Endothelial cell of umbilical vein (primary cell): ENCODE measurements around the gene MDFI. TPM values are rescaled to one million over a fixed set of nuclear protein-coding genes. Genes with fewer than 3 reads are reported as not detected.

Experiments
- BruUV-seq: library from RNA; stranded (reverse); fragments of 400-500 nt; replicated peaks from 2 replicates; lab custom pipeline; 2021; lab: Mats Ljungman, UMichigan
- CTCF ChIA-PET: fragments of 300-600, 350-600 bp; sonication (Branson Sonifier 250); formaldehyde crosslinking; loops from one replicate; lab custom pipeline; 2021; ENCODE audit warnings: antibody characterized with exemption, inconsistent platforms; lab: Charles Lee
- POLR2A ChIA-PET: fragments of 300-600, 350-600 bp; sonication (Branson Sonifier 250); formaldehyde crosslinking; loops from one replicate; lab custom pipeline; 2021; ENCODE audit warnings: antibody characterized with exemption, inconsistent platforms; lab: Charles Lee
- DNase-seq: peaks from one replicate; pipeline ENCODE4 v3.0.0-alpha.2; 2011; ENCODE audit warnings: low read depth, low spot score
- FAIRE-seq: peaks from 2 replicates; lab custom pipeline; 2011; peaks lifted over from hg19 to GRCh38; lab: Jason Lieb, UNC
- H2AFZ ChIP-seq: 2 replicates; pipeline ENCODE4 v1.6.0; 2012; ENCODE audit warnings: low read depth, low read length, control low read depth, inconsistent platforms
- H3K27ac ChIP-seq: 2 replicates; pipeline ENCODE4 v1.5.1; 2011; ENCODE audit warnings: low read depth, mild to moderate bottlenecking, control low read depth, low read length, moderate library complexity; ENCODE audit not compliant: insufficient read depth
- H3K27me3 ChIP-seq, 2 experiments: 2 replicates each; pipeline versions ENCODE4 v1.6.0 to v1.6.1; 2011; ENCODE audit warnings: low read length in 2 of 2, mixed read lengths in 1 of 2; ENCODE audit not compliant: control insufficient read depth in 2 of 2, insufficient read depth in 2 of 2
- H3K36me3 ChIP-seq, 2 experiments: 2 replicates in 1 of 2; 3 replicates in 1 of 2; pipeline ENCODE4 v1.5.1; 2011; ENCODE audit warnings: low read length in 2 of 2, mild to moderate bottlenecking in 1 of 2, moderate library complexity in 1 of 2; ENCODE audit not compliant: control insufficient read depth in 2 of 2, insufficient read depth in 2 of 2; ENCODE audit errors: extremely low read depth in 1 of 2
- H3K4me1 ChIP-seq: 3 replicates; pipeline ENCODE4 v1.5.1; 2011; ENCODE audit warnings: mild to moderate bottlenecking, low read length; ENCODE audit not compliant: control insufficient read depth, insufficient read depth; ENCODE audit errors: extremely low read depth
- H3K4me2 ChIP-seq: 2 replicates; pipeline ENCODE4 v1.6.1; 2011; ENCODE audit warnings: low read length, control low read depth, mixed read lengths; ENCODE audit not compliant: insufficient read depth
- H3K4me3 ChIP-seq, 3 experiments: fragments of 200-600 bp in 1 of 3; sonication (generic), shearing (Covaris generic) in 1 of 3; replicated peaks in 1 of 3; 2 replicates each; pipeline ENCODE4 v1.5.1; 2011 to 2016; ENCODE audit warnings: control low read depth in 3 of 3, low read length in 3 of 3, mild to moderate bottlenecking in 2 of 3, inconsistent platforms in 1 of 3, low read depth in 1 of 3, moderate library complexity in 1 of 3; ENCODE audit not compliant: insufficient read depth in 1 of 3
- H3K79me2 ChIP-seq: 2 replicates; pipeline ENCODE4 v1.6.0; 2012; ENCODE audit warnings: low read length, inconsistent platforms; ENCODE audit not compliant: control insufficient read depth, insufficient read depth
- H3K9ac ChIP-seq: replicated peaks from 2 replicates; pipeline ENCODE3; 2011; ENCODE audit warnings: low read length, control low read depth; ENCODE audit not compliant: insufficient read depth; ENCODE audit errors: extremely low read depth
- H3K9me1 ChIP-seq: replicated peaks from 3 replicates; pipeline ENCODE4 v1.6.0; 2011; ENCODE audit warnings: mild to moderate bottlenecking, low read length; ENCODE audit not compliant: control insufficient read depth, insufficient read depth; ENCODE audit errors: extremely low read depth
- H3K9me3 ChIP-seq: replicated peaks from 2 replicates; pipeline ENCODE4 v1.5.1; 2012; ENCODE audit warnings: low read length, inconsistent platforms; ENCODE audit not compliant: control insufficient read depth, insufficient read depth
- H4K20me1 ChIP-seq: replicated peaks from 2 replicates; pipeline ENCODE3; 2011; ENCODE audit warnings: mild to moderate bottlenecking, low read length; ENCODE audit not compliant: control insufficient read depth, insufficient read depth; ENCODE audit errors: extremely low read depth
- CTCF ChIP-seq, 2 donors: IDR thresholded peaks; 1 replicate in 1 of 2; 2 replicates in 1 of 2; pipeline ENCODE4 v1.5.1; 2011; ENCODE audit warnings: low read length in 2 of 2, mild to moderate bottlenecking in 2 of 2, moderate library complexity in 2 of 2, control low read depth in 1 of 2, inconsistent platforms in 1 of 2, low read depth in 1 of 2; ENCODE audit not compliant: insufficient read depth in 1 of 2; ENCODE audit errors: extremely low read depth in 1 of 2
- EZH2 ChIP-seq: IDR thresholded peaks from 2 replicates; pipeline ENCODE4 v1.6.1; 2012; ENCODE audit warnings: borderline replicate concordance, low read depth, mild to moderate bottlenecking, moderate library complexity, low read length, inconsistent platforms; ENCODE audit not compliant: severe bottlenecking
- FOS ChIP-seq: IDR thresholded peaks from 2 replicates; pipeline ENCODE4 v1.6.1; 2011; ENCODE audit warnings: mild to moderate bottlenecking, low read length, moderate library complexity, borderline replicate concordance; ENCODE audit not compliant: insufficient read depth
- GATA2 ChIP-seq: IDR thresholded peaks from 2 replicates; pipeline ENCODE4 v1.7.0; 2011; ENCODE audit warnings: low read depth, mild to moderate bottlenecking, moderate library complexity, mixed read lengths, low read length; ENCODE audit not compliant: insufficient read length, insufficient read depth
- JUN ChIP-seq: IDR thresholded peaks from 2 replicates; pipeline ENCODE4 v1.6.1; 2011; ENCODE audit warnings: borderline replicate concordance, low read depth; ENCODE audit not compliant: insufficient read length, insufficient read depth
- MAX ChIP-seq: IDR thresholded peaks from 2 replicates; pipeline ENCODE4 v1.6.1; 2011; ENCODE audit not compliant: insufficient read depth, insufficient read length
- MYC ChIP-seq: IDR thresholded peaks from one replicate; pipeline ENCODE4 v1.6.1; 2011; ENCODE audit warnings: mild to moderate bottlenecking, low read depth, low read length
- POLR2A ChIP-seq: IDR thresholded peaks from 2 replicates; pipeline ENCODE4 v1.6.1; 2012; ENCODE audit warnings: low read depth, mild to moderate bottlenecking, control low read depth, low read length
- POLR2AphosphoS5 ChIP-seq: IDR thresholded peaks from 2 replicates; pipeline ENCODE4 v1.6.1; 2012; ENCODE audit warnings: low read depth, mild to moderate bottlenecking, control low read depth, low read length, moderate library complexity; ENCODE audit not compliant: insufficient read depth
- dilution Hi-C: fragments of 300-500 bp; cut with MboI; formaldehyde crosslinking; loops from one replicate; pipeline ENCODE4 v1.15.0; 2019; ENCODE audit warnings: low sequenced_read_pairs; ENCODE audit not compliant: extremely low pct_ligation_motif_present
- intact Hi-C: fragments of 100-400 bp; cut with micrococcal nuclease; formaldehyde crosslinking; loops from one replicate; pipeline ENCODE4 v1.10.0; 2022
- polyA plus RNA-seq, 4 experiments: library from polyadenylated mRNA; depleted of rRNA in 3 of 4; stranded (reverse) in 3 of 4; unstranded in 1 of 4; fragments of >200 nt; gene quantifications; 2 replicates each; pipeline versions ENCODE4 v1.2.1 to v1.2.3, GENCODE V29; 2011 to 2012; ENCODE audit warnings: missing spikeins in 1 of 4
- total RNA-seq: library from RNA; stranded (reverse); gene quantifications from 2 replicates; pipeline ENCODE4 v1.2.3, GENCODE V29; 2021

The MDFI gene
- total and polyA plus RNA-seq, 2 donors (not counting 3 experiments of a cell fraction or from before 2014, with no cell fraction given) = 32.4 to 74.1 TPM

GRCh38 chr6:41653691-41654090 lies 15.4 kb downstream of the MDFI start:
- DNase-seq (no peak), FAIRE-seq (no peak)
- ChIA-PET POLR2A (no interaction called here), CTCF (interaction anchor here (1.2 kb wide), 1 partner anchor 14 kb away, joined by 3 read pairs; no protein-coding TSS in a partner anchor)
- H3K9me1 ChIP-seq = no peaks in the 10 kb centered on the region
- H3K79me2 ChIP-seq = no peaks in the 10 kb centered on the region
- intact Hi-C loops (loop anchor here (2.0 kb wide), 1 partner anchor 15 kb away; the partner anchor contains the start of gene MDFI), dilution Hi-C loops (no loop called here)
- no peak overlapping the region for H3K4me3 ChIP-seq
- H3K9ac ChIP-seq = no peak overlapping the region
- no peaks in the 10 kb centered on the region for H4K20me1 ChIP-seq
- H3K4me1 ChIP-seq = peaks cover 17% of the 10 kb centered on the region
- H3K27ac ChIP-seq = no peak overlapping the region
- H3K36me3 ChIP-seq = peaks cover 0 to 34% of the 10 kb centered on the region in 2 experiments
- TF ChIP-seq MAX = no peak
- TF ChIP-seq FOS = no peak
- TF ChIP-seq JUN = no peak
- TF ChIP-seq EZH2 = no peak
- no peak for TF ChIP-seq MYC
- TF ChIP-seq POLR2A = no peak
- no peak for TF ChIP-seq CTCF (IDR thresholded peaks at IDR 0.05; ENCODE audit: extremely low read depth in 1 of 2, insufficient read depth in 1 of 2, low read depth in 1 of 2, low read length in 2 of 2)
- no peak for TF ChIP-seq POLR2AphosphoS5
- no peak for TF ChIP-seq GATA2
- no peaks in the 10 kb centered on the region for H3K27me3 ChIP-seq
- no TSS peak for BruUV-seq
- H3K9me3 ChIP-seq = no peaks in the 10 kb centered on the region
- H2AFZ ChIP-seq = no peak overlapping the region
- no peak overlapping the region for H3K4me2 ChIP-seq
